Sigmoid colon (tissue), 7 donors: ENCODE data around the gene GPC3. TPM values are rescaled to one million over a fixed set of nuclear protein-coding genes. Genes with fewer than 3 reads are reported as not detected.

Experiments used
- DNase-seq: peaks from one replicate; pipeline ENCODE4 v3.0.0-alpha.2; 2019
- H3K27ac ChIP-seq, 4 donors: fragments of 200-600 bp; sonication (generic); one replicate each; pipeline ENCODE4 v1.5.1; 2016 to 2019; ENCODE audit warnings: mild to moderate bottlenecking in 1 of 4
- H3K27me3 ChIP-seq, 3 donors: fragments of 200-600 bp; sonication (generic); one replicate each; pipeline ENCODE4 v1.5.1; 2019; ENCODE audit warnings: mild to moderate bottlenecking in 1 of 3
- H3K36me3 ChIP-seq, 4 donors: fragments of 200-600 bp; sonication (generic); one replicate each; pipeline ENCODE4 v1.5.1; 2016 to 2019
- H3K4me1 ChIP-seq, 4 donors: fragments of 200-600 bp; sonication (generic); one replicate each; pipeline ENCODE4 v1.5.1; 2017 to 2019
- H3K4me3 ChIP-seq, 4 donors: fragments of 200-600 bp; sonication (generic); one replicate each; pipeline ENCODE4 v1.5.1; 2017 to 2019; ENCODE audit warnings: mild to moderate bottlenecking in 2 of 4, moderate library complexity in 1 of 4
- H3K9me3 ChIP-seq, 4 donors: fragments of 200-600 bp in 3 of 4; sonication (generic) in 3 of 4; one replicate each; pipeline versions ENCODE4 v1.5.1 to v1.6.1; 2013 to 2019
- EP300 ChIP-seq, 4 donors: sonication (generic); formaldehyde crosslinking; IDR thresholded peaks; one replicate each; pipeline ENCODE4 v1.6.1; 2017; ENCODE audit warnings: antibody characterized with exemption in 4 of 4
- POLR2A ChIP-seq, 2 donors: fragments of 450-650 bp; IDR thresholded peaks; one replicate each; pipeline ENCODE4 v1.6.1; 2016; ENCODE audit warnings: antibody characterized with exemption in 2 of 2, mild to moderate bottlenecking in 2 of 2, moderate library complexity in 2 of 2
- POLR2AphosphoS5 ChIP-seq, 4 donors: sonication (generic); formaldehyde crosslinking; IDR thresholded peaks; one replicate each; pipeline ENCODE4 v1.6.1; 2017; ENCODE audit warnings: antibody characterized with exemption in 4 of 4
- WGBS, 2 donors: extraction: QIAGEN DNeasy Blood & Tissue Kit; methylation state at CpG; one replicate each; pipeline ENCODE4 v1.1.7; 2013; 5-methylcytosine and 5-hydroxymethylcytosine counted together
- intact Hi-C: fragments of 100-400 bp; cut with DNase I; formaldehyde crosslinking; loops from one replicate; pipeline ENCODE4 v1.15.1; 2023
- polyA plus RNA-seq, 3 donors: library from polyadenylated mRNA; stranded (reverse); fragments of 200-250 nt; gene quantifications; one replicate each; pipeline ENCODE4 v1.2.3, GENCODE V29; 2013
- total RNA-seq, 4 donors: library from RNA; depleted of rRNA; stranded (reverse); fragments of >200 nt; gene quantifications; one replicate each; pipeline ENCODE4 v1.1.0, GENCODE V29; 2016
- TF ChIP-seq, protein P1 (sequence below), 4 experiments: fragments of 450-650 bp in 3 of 4; fragments of 200-600 bp in 1 of 4; IDR thresholded peaks; one replicate each; pipeline ENCODE4 v1.5.1; 2016 to 2019; ENCODE audit warnings: antibody characterized with exemption in 4 of 4, mild to moderate bottlenecking in 3 of 4, moderate library complexity in 2 of 4
- donor health status: healthy with polysubstance abuse.
- donor health status: Bipolar disorder and iron deficiency.
- donor health status: healthy.

The GPC3 gene
- total and polyA plus RNA-seq, 7 donors, result 0.46 to 31.4 (median 2.7) TPM

DNA sequence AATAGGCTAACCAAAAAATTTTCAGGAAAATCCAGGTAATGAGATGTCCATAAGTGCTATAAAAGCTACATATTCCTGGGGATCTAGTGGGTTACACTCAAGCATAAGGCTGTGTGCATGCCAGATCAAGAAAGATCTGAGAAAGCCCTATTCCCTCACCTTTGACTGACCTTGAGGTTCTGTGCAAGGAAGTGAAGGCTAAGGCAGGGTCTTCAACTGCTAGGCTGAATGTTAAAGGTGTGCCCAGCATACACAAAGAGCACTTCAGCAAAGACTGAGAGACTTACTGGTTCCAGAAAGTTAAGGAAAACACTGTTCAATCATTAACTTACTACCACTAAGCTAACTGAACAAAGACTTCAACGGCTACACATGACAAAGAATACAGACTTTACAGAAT lies 269.7 kb downstream of the GPC3 start:
- 37 to 90% methylated on average over 1 of the region's 1 CpG for WGBS, 2 donors
- Histone ChIP-seq H3K36me3 (no peaks in the 10 kb centered on the region), H3K4me3 (no peak overlapping the region), H3K27me3 (no peaks in the 10 kb centered on the region), H3K27ac (no peak overlapping the region), H3K9me3 (peaks cover 0 to 2% (median 0%) of the 10 kb centered on the region in 4 donors), H3K4me1 (no peaks in the 10 kb centered on the region)
- TF ChIP-seq POLR2AphosphoS5 (IDR thresholded peaks at IDR 0.05) (no peak), EP300 (IDR thresholded peaks at IDR 0.05) (no peak), POLR2A (IDR thresholded peaks at IDR 0.05) (no peak)
- TF ChIP-seq, protein P1, sequence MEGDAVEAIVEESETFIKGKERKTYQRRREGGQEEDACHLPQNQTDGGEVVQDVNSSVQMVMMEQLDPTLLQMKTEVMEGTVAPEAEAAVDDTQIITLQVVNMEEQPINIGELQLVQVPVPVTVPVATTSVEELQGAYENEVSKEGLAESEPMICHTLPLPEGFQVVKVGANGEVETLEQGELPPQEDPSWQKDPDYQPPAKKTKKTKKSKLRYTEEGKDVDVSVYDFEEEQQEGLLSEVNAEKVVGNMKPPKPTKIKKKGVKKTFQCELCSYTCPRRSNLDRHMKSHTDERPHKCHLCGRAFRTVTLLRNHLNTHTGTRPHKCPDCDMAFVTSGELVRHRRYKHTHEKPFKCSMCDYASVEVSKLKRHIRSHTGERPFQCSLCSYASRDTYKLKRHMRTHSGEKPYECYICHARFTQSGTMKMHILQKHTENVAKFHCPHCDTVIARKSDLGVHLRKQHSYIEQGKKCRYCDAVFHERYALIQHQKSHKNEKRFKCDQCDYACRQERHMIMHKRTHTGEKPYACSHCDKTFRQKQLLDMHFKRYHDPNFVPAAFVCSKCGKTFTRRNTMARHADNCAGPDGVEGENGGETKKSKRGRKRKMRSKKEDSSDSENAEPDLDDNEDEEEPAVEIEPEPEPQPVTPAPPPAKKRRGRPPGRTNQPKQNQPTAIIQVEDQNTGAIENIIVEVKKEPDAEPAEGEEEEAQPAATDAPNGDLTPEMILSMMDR (IDR thresholded peaks at IDR 0.05), result no peak
- intact Hi-C loops, result no loop called here
- DNase-seq, result no peak

DNA sequence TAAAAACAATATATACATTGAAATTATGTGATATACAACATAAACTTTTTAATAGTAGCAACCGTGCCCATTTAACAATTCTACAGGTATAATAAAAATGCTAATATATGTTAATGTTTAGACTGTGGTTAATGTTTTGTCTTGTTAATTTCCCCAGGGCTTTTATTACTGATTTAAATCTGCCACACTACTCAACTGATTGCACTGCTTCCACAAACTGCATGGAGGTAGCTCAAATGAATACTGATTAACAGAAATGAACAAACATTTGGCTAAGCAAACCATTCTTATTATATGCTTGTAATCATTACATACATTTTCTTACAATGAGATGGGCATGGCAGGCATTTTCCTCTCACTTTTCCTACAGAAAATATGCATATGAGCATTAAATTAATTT lies 275.9 kb downstream of the GPC3 start:
- Histone ChIP-seq H3K9me3 (no peaks in the 10 kb centered on the region), H3K36me3 (no peaks in the 10 kb centered on the region), H3K4me3 (no peak overlapping the region), H3K4me1 (no peaks in the 10 kb centered on the region), H3K27me3 (no peaks in the 10 kb centered on the region), H3K27ac (no peak overlapping the region)
- intact Hi-C loops, result no loop called here
- 15 to 76% methylated on average over 1 of the region's 1 CpG for WGBS, 2 donors
- TF ChIP-seq POLR2AphosphoS5 (IDR thresholded peaks at IDR 0.05) (no peak), POLR2A (IDR thresholded peaks at IDR 0.05) (no peak), EP300 (IDR thresholded peaks at IDR 0.05) (no peak)
- TF ChIP-seq, protein P1 (IDR thresholded peaks at IDR 0.05), result no peak
- no peak for DNase-seq

DNA sequence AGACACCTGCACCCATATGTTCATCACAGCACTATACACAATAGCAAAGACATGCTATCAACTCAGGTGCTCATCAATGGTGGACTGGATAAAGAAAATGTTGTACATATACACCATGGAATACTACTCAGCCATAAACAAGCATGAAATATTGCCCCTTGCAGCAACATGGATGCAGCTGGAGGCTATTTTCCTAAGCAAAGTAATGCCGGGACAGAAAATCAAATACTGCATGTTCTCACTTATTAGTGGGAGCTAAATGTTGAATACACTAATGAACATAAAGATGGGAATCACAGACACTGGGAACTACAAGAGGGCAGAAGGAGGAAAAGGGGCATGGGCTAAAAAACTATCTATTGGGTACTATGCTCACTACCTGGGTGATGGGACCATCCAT lies 278.5 kb downstream of the GPC3 start:
- Histone ChIP-seq H3K9me3 (no peaks in the 10 kb centered on the region), H3K27ac (no peak overlapping the region), H3K36me3 (no peaks in the 10 kb centered on the region), H3K4me1 (no peaks in the 10 kb centered on the region), H3K4me3 (no peak overlapping the region), H3K27me3 (no peaks in the 10 kb centered on the region)
- intact Hi-C loops, result no loop called here
- no peak for TF ChIP-seq POLR2AphosphoS5 (IDR thresholded peaks at IDR 0.05)
- no peak for TF ChIP-seq EP300 (IDR thresholded peaks at IDR 0.05)
- TF ChIP-seq, protein P1 (IDR thresholded peaks at IDR 0.05), result no peak
- no peak for TF ChIP-seq POLR2A (IDR thresholded peaks at IDR 0.05)
- no peak for DNase-seq
- 94 to 98% methylated on average over 1 of the region's 1 CpG for WGBS, 2 donors

DNA sequence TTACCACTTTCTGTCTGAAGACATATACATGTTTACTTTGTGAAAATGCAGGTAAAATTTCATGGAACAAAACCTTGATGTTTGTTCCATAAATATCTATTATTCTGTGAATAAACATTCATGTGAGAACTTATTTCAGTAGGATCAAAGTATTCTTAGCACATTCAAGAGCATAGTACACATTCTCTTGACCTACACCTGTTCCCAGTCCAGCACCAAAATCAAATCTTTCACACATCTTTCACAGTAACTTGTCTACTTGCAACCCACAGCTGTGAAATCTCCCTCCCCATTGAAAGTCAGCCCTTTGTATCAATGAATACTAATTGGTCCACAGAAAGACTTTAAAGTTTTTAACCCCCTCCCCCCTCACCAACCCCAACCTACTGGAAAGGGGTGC lies 283.2 kb downstream of the GPC3 start:
- Histone ChIP-seq H3K27ac (no peak overlapping the region), H3K4me1 (no peaks in the 10 kb centered on the region), H3K36me3 (no peaks in the 10 kb centered on the region), H3K9me3 (no peaks in the 10 kb centered on the region), H3K27me3 (no peaks in the 10 kb centered on the region), H3K4me3 (no peak overlapping the region)
- DNase-seq, result no peak
- TF ChIP-seq EP300 (IDR thresholded peaks at IDR 0.05), result no peak
- TF ChIP-seq, protein P1 (IDR thresholded peaks at IDR 0.05), result no peak
- no peak for TF ChIP-seq POLR2AphosphoS5 (IDR thresholded peaks at IDR 0.05)
- TF ChIP-seq POLR2A (IDR thresholded peaks at IDR 0.05), result no peak
- intact Hi-C loops, result no loop called here

DNA sequence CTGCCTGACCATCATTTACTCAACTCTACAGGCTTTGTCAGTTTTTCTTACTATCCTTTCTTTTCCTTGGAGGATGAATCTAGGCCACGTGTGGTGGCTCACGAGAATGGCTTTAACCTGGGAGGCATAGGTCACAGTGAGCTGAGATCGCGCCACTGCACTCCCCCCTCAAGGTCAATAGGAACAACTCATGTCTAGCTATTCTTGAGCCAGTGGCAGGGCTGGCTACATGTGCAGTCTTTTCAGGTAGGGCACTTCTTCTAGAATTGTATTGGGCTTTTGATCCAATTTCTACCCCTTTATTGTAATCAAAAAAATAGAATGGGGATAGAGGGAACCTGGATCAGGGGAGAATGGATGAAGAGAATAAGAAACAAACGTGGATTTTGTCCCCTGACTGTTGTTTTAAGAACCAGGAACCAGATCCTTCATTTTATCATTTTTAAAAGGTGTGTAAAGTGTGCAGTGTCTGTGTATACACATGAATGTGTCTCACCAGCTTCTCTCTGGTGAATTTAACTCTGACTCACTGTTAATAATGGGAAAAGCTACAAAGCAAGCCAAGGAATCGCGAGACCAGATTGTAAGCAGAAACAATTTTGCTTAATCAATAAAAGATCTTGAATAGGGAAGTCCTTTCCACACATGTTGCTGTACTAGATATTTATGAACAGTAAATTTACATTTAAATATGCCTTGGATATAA lies 286.2 kb downstream of the GPC3 start:
- Histone ChIP-seq H3K4me1 (no peaks in the 10 kb centered on the region), H3K27ac (no peak overlapping the region), H3K9me3 (no peaks in the 10 kb centered on the region), H3K36me3 (no peaks in the 10 kb centered on the region), H3K4me3 (no peak overlapping the region), H3K27me3 (no peaks in the 10 kb centered on the region)
- DNase-seq, result no peak
- 76 to 88% methylated on average over 7 of the region's 7 CpGs for WGBS, 2 donors
- intact Hi-C loops, result no loop called here
- TF ChIP-seq POLR2AphosphoS5 (IDR thresholded peaks at IDR 0.05) (no peak), POLR2A (IDR thresholded peaks at IDR 0.05) (no peak), EP300 (IDR thresholded peaks at IDR 0.05) (no peak)
- TF ChIP-seq, protein P1 (IDR thresholded peaks at IDR 0.05), result no peak
